ENCODE measurements around the gene CTNNA3. TPM values are rescaled to one million over a fixed set of nuclear protein-coding genes. Genes with fewer than 3 reads are reported as not detected.
"Not testable (repeated sequence)": the region's sequence is repeated elsewhere in the genome, so short reads cannot be mapped to it uniquely, and the experiment has no call there.

Gene CTNNA3
- total RNA-seq, 1 donor from 2014 or later: under 0.01 TPM

GRCh38 chr10:67599597-67599996, 96.4 kb downstream of the CTNNA3 start:
- no peak for DNase-seq

- DNase-seq: no peak
Measured at GRCh38 chr10:67596641-67597040, 99.4 kb downstream of the CTNNA3 start.

GRCh38 chr10:67587771-67588170, 108.2 kb downstream of the CTNNA3 start:
- DNase-seq: no peak

- DNase-seq: no peak
Measured at GRCh38 chr10:67575532-67575931, 120.5 kb downstream of the CTNNA3 start.

GRCh38 chr10:67573484-67573883, 122.5 kb downstream of the CTNNA3 start:
- DNase-seq: no peak

- DNase-seq: no peak
Measured at GRCh38 chr10:67571503-67571902, 124.5 kb downstream of the CTNNA3 start.

- not testable (repeated sequence) for DNase-seq
Measured at GRCh38 chr10:67558311-67558710, 137.7 kb downstream of the CTNNA3 start.

GRCh38 chr10:67553254-67553653, 142.7 kb downstream of the CTNNA3 start:
- no peak for DNase-seq

- no peak for DNase-seq
Measured at GRCh38 chr10:67550838-67551402, 145.1 kb downstream of the CTNNA3 start.

GRCh38 chr10:67550046-67550445, 145.9 kb downstream of the CTNNA3 start:
- DNase-seq: no peak

- DNase-seq: no peak
Measured at GRCh38 chr10:67549390-67549789, 146.6 kb downstream of the CTNNA3 start.

- no peak for DNase-seq
Measured at GRCh38 chr10:67541411-67541810, 154.6 kb downstream of the CTNNA3 start.

- no peak for DNase-seq
Measured at GRCh38 chr10:67539312-67539711, 156.7 kb downstream of the CTNNA3 start.

- no peak for DNase-seq
Measured at GRCh38 chr10:67537906-67538305, 158.1 kb downstream of the CTNNA3 start.

GRCh38 chr10:67533376-67533775, 162.6 kb downstream of the CTNNA3 start:
- DNase-seq: no peak

- not testable (repeated sequence) for DNase-seq
Measured at GRCh38 chr10:67530990-67531389, 165.0 kb downstream of the CTNNA3 start.

GRCh38 chr10:67527351-67527750, 168.6 kb downstream of the CTNNA3 start:
- no peak for DNase-seq

GRCh38 chr10:67521546-67521945, 174.4 kb downstream of the CTNNA3 start:
- DNase-seq: no peak

- DNase-seq: peak; percentile 73
Measured at GRCh38 chr10:67520924-67521520, 175.0 kb downstream of the CTNNA3 start.

GRCh38 chr10:67519434-67519833, 176.6 kb downstream of the CTNNA3 start:
- DNase-seq: no peak

GRCh38 chr10:67518756-67519155, 177.2 kb downstream of the CTNNA3 start:
- DNase-seq: no peak

GRCh38 chr10:67518043-67518442, 178.0 kb downstream of the CTNNA3 start:
- no peak for DNase-seq

- no peak for DNase-seq
Measured at GRCh38 chr10:67506757-67507091, 189.3 kb downstream of the CTNNA3 start.

- DNase-seq: no peak
Measured at GRCh38 chr10:67506083-67506756, 189.8 kb downstream of the CTNNA3 start.

Data from dermis blood vessel endothelial cell (primary cell).